Activated T-helper 1 cell treated with Interleukin-2 at 50 U/mL for 16 hours (primary cell): ENCODE data around the gene EML1.

Experiments used
- DNase-seq: peaks from one replicate; pipeline ENCODE4 v3.0.0-alpha.2; 2020; ENCODE audit warnings: low read depth

EML1 gene

DNA sequence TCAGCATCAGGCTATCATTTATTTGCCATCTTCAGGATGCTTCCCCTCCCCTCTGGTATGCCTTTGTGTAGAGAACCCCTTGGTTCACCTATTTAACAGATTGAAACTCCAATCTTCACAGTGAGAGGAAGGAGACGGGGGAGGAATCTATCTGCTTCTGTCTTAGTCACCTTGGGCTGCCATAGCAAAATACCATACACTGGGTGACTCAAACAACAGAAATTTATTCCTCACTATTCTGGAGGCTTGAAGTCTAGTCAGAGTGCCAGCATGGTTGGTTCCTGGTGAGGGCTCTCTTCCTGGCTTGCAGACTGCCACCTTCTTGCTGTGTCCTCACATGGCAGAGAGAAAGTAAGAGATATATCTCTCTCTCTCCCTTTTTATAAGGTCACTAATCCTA is 13.5 kb upstream of the EML1 start:
- no peak for DNase-seq

DNA sequence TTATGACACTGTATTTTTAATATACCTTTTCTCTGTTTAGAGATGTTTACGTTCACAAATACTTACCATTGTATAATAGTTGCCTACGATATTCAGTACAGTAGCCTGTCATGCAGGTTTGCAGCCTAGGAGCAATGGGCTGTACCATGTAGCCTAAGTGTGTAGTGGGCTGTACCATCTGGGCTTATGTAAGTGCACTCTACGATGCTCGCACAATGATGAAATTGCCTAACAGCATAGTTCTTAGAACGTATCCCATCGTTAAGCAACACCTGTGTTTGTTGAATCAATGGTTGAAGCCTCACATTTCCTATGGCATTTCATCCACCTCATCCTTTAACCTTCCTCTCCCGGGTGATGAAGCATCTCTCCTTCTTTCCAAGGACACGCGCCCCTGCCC is 12.5 kb upstream of the EML1 start:
- DNase-seq: no peak

DNA sequence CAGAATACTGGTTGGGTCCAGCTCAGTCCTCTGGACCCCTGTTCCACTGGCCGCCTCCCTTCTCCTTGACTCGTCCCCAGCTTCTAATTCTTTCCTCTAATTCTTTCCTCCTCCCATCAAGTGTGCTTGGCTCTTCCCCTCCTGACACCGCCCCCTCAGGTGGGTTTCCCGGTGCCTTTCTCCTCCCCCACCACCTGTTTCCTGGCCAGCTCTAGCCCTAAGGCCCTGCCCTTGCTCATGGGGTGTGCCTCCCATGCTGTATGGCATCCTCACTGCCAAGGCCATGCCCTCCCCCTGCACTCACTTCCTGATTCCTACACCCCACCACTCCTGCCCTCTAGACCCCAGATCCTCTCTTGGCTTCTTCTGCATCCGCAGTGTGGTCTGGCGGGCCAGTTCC is 12.1 kb upstream of the EML1 start:
- no peak for DNase-seq

DNA sequence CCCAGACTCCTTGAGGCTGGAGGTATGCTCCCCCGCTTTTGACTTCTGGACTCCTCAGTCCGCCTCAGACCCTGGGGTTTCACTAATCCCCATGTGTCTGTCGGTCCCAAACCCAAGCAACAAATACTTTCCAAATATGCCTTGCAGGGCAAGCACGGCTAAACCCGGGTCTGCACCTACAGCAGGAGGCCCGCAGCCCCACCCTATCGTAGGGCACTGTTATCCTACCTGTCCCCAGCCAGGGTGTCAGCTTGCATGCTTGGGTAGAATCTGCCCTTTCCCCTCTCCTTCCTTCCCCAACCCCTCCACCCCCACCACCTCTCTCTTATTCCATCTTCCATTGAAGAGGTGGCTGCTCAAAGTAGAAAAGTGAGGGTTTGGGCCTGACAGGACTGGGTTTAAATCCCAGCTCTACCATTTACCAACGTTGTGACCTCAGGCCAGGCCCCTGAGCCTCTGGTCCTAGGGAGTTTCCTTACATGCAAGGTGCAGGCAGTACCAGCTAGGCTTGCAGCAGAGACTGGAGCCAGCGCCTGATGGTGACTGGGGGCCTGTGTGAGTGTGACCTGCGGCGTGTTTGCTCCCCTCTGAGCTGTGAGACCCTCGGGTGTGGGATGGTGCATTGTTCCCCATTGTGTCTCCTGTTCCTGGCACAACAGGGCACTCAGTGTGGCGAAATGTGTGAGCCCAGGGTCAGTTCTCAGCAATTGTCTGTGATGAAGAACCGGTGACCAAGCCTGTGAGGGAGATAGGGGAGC is 11.2 kb upstream of the EML1 start:
- DNase-seq: no peak

DNA sequence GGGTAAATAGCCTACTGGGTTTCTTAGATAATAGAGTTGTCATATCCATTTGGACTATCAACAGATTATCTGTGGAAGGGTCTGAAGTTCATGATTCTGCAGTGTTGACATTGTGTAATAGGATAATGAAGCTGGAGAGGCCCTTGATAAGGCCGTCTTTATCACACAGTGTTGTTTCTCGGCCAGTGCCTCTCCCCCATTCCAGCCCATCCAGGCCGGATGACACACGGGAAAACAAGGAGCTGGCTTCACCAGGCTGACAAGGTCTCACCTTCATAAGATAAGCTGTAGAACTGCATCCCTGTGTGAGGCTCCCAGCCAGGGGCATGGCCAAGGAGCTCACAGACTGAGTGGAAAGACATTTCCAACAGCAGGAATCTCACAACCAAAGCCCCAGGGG is 8.7 kb upstream of the EML1 start:
- no peak for DNase-seq

DNA sequence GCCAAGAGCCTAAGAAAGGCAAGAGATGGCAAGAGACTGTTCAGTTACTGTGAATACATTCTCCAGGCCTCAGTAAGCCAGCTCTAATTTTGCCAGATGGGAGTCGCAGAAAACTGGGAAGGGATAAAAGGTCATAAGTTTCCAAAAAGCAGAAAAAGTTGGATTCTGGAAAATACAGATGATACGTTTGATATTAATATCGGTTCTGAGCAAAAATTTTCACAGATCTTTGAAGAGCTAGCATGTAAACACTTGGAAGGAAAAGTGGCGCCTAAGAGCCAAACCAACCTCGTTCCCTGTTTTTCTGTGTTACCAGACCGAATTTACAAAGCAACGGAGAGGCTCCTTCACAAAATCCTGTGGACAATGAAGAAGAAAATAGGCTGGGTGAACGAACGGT is 7.8 kb upstream of the EML1 start:
- no peak for DNase-seq

DNA sequence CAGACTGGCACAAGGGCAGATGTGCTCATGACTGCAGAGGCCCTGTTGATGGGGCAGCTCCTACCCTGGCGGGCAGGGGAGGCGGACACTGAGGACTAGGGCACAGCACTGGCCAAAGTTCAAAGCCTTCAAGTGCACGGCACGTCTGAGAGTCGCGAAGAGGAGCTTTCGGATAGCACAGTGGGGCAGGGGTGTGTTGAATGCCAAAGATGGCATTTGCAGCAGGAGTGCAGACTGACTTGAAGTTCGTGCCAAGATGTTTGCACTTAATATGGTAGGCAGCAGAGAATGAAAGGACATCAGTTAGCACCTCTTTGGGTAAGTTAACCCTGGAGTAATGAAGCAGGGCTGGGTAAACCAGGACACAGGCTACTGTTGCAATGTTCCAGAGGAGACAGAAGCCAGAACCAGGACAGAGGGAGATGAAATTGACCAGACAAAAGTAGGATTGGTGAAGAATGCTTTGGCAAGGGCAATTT is 6.7 kb upstream of the EML1 start:
- DNase-seq: no peak

DNA sequence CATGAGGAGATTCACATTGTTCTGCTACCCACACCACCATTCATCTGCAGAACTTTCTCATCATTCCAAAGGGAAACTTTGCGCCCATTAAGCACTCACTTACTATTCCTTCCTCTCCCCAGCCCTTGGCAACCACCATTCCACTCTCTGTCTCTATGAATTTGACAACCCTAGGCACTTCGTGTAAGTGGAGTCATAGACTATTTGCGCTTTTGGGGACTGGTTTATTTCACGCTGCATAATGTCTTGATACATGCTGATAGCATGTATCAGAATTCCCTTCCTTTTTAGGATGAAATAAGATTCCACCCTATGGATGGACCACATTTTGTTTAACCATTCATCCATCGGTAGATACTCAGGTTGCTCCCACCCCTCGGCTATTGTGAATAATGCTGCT is 4.5 kb upstream of the EML1 start:
- no peak for DNase-seq

DNA sequence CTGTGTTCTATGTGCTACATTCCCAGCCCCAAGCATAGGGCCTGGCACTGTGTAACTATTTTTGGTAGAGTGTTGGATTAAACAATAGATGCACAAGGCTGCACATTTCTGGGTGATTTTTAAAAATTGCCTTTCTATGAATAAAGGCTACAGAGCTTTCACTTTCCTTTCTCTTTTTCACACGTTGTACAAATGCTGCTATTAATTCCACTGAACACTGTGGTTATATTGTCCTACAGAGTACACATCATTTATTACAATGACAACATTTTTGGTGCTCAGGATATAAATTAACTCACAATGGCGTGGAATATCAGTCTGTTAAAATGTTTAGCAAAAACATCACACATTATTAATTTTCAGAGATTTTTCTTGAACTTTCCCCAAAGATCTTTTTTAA is 3.6 kb upstream of the EML1 start:
- no peak for DNase-seq

DNA sequence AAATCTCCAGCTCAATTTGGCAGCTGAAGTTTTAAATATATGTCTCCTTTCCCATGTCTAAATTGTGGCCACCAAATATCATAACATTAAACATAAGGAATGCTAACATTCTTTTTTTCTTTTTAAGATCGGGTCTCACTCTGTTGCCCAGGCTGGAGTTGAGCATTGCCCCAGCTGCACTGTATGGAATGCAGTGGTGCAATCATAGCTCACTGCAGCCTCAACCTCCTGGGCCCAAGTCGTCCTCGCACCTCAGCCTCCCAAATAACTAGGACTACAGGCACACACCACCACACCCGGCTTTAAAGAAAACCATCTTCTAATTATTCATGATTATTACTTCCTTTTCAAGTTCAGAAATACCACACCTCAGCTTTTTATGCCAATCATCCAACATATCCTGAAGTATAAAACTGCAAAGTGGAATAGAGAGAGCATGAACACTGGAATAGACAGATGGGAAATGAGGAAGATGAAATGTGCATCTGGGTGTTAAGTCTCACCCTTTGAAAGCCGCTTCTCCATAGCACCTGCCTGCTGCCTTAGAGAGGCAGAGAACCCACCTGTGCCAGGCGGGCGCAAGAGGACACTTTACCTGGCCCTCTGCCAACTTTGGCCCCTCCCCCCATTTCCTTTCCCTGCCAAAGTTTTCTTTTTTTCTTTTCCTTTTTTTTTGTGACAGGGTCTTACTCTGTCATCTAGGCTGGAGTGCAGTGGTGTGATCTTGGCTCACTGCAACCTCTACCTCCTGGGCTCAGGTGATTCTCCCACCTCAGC is 2.8 kb upstream of the EML1 start:
- no peak for DNase-seq

DNA sequence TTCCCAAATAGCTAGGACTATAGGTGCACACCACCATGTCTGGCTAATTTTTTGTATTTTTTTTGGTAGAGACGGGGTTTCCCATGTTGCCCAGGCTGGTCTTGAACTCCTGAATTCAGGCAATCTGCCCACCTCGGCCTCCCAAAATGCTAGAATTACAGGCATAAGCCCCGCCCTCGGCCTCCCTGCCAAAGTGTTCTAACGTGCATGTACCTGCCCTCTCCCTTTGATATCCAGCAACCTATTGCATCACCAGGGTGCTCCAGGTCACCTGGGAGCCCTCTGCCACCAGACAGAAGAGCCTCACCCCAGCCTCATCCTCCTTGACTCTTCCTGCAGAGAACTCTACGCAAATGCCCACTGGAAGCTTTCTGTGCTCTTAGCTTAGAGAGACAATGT is 2.2 kb upstream of the EML1 start:
- no peak for DNase-seq

DNA sequence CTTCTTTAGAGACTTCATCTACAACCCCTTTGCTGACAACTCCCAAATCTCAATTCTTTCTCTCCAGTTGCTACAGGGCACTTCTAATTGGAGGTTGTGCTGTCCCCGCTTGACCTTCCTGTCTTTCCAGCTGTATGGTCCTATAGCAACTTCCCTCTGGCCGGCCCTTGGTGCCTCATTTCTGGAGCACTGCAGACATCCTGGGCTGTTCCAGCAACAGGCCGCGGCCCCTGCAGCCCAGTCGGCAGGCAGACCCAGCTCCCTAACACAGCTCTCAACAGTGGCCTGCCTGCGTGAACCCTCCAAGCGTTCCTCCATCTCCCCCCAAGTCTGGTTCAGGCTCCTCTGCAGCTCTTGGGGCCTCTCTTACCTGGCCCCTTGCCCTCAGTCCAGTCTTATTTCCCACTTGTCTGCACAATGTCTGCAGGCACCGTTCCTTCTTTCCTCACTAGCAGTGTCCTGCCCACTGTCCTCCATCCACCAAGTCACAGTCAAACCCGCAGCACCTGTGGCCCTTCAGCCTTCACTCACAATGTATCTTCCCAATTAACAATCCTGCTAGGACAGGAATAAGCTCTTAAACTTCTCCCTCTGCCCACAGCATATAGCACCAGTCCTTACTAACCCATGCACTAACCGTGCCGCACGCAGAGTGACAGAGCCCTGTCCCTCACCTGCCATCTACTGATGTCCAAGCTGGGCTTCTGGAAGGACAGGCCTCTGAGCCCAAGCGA is 1.6 kb upstream of the EML1 start:
- no peak for DNase-seq

DNA sequence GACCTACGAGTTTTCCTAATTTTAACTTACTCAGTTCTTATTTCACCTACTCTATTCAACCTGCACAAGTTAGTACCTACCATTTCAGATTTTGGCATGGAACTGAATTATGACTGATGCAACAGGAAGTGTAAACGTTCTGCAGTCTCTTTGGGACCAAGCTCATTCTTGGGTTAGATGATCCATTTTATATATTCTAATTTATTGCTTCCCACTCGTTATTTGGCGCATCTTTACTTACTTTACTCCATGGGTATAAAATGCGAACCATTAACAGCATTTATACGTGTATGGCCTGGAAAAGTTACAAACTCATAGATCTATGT is 1.0 kb upstream of the EML1 start:
- DNase-seq: no peak

DNA sequence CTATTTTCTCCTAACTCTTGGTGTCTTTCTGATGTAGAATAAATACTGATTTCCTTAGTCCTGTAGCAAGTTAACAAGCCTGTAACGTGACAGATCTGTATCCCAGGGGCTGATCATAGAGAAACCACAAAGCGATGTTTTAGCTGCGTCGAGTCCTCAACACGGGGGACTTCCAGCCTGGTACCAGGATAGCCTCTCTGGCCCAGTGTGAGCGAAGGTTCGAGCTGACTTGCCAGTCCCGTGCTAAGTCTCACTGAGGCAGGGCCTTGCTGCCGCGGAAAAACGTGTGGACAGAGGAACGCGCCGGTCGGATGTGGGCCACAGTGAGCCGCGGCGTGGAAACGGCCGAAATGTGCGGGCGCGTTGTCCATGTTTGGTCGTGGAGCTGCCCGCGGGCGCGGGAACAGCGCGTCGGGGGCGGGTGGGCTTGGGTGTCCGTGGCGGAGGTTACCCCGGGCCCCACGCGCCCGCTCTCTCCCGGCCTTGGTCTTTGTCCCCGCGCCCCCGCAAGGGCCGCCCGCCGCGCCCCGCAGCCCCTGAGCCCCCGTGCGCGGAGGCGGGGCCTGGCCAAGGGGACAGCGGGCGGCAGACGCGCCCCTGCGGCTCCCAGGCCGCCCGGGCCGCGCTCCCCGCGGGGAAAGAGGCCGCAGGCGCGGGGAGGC is 531 bp upstream of the EML1 start:
- no peak for DNase-seq

DNA sequence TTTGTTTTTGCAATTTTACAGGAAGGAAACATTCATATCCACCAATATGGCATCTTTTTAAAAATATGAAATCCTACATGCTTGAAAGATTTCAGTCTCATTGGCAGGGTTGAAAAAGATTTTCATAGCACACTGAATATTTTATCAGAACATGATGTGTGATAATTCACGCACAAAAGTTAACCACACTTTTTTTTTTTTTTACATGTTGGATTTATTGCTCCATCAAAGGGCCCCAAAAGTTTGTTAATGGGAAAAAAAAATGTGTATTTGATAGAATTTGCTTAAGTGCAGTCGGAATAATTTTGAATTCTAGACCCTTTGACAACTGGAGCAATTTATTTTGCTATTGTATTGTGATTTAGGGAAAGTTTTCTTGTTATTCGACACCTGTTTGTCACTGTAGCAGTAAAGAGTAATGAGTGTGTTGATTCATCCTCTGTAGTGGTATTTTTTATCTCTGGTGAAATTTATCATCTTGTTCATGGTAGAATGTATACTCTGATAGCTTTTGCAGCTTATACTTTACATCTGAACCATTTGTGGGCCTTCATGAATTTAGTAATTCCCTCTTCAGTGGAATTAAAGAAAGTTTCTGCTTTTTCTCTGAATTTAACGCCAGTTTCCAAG is 1.1 kb downstream of the EML1 start:
- no peak for DNase-seq

DNA sequence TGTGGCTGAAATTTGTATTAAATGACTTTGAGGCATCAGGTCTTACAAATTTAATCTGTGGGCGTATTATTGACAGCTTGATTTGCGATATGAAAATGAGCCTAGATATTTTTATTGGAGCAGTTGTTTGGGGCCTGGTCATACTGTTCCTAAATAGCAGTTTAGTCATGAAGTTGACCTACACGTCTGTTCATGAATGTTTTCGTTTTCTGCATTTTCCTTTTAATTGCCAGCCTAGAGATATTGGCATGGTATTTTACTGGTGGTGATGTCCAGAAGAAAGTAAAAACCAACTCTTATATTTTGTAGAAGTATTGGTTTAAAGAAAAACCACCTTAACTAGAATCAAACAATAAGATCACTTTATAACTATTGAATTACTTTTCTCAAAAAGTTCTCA is 1.8 kb downstream of the EML1 start:
- DNase-seq: no peak

DNA sequence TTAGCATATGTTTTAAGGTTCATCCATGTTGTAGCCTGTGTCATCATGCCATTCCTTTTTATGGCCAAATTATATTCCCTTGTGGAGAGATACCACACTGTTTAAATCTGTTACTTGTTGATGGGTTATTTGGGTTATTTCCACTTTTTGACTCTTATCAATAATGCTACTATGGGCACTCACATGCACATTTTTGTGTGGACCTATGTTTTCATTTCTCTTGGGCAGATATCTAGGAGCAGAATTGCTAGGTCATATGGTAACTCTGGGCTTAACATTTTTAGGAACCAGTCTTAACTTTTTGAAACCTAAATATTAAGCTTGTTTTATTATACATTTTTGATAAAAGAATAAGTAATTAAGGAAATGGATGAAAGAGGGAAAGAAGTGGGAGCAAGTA is 4.0 kb downstream of the EML1 start:
- no peak for DNase-seq

DNA sequence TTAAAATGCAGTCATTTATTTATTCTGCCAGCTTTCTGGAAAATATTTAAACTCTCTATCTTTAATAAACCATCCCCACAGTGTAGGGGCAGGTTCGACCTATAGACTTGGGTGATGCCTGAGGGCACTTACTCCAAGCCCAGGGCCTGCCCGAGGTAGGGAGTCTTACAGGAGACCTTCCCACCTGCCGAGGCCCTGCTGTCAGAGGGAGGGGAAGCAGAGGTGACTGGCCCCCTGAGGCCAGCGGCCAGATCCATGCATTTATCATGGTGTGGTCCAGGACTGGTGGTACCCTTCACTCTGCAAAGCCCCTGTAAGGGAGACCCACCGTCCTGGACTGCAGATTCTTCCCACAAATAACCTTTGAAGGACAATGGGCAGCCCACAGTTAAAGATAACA is 7.6 kb downstream of the EML1 start:
- DNase-seq: no peak

DNA sequence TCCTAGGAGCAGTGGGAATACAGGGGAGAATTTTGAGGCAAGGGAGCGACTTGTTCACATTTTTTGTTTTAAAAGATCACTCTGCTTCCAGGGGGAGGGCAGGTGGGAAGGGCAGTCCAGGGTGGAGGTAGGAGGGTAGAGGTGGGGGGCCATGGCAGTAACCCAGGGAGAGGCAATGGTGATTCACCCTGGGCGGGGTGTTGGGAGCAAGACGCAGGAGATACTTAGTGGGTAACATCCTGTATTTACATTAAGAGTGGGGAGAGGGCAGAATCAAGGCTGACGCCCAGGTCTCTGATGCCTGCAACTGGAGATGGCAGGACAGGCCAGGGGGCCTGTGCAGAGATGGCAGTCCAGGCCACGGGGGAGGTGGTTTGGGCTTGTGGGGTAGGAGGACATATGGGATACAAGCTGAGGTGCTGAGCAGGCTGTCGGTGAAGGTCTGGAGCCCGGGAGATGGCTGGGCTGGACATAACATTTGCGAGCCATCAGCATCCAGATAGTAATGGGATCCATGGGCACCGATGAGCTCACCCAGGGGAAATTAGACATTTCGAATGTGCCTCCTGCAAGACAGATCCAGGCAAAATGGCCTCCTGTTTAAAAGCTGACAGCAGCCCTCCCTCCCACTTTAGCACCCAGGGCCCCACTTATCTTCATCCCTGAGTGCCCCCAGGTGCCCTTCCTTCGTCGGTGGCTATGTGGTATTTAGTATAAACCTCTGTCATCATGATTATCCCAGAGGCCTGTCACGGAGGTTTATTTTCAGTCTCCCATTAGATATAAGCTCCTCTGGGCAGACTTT is 9.3 kb downstream of the EML1 start:
- no peak for DNase-seq

DNA sequence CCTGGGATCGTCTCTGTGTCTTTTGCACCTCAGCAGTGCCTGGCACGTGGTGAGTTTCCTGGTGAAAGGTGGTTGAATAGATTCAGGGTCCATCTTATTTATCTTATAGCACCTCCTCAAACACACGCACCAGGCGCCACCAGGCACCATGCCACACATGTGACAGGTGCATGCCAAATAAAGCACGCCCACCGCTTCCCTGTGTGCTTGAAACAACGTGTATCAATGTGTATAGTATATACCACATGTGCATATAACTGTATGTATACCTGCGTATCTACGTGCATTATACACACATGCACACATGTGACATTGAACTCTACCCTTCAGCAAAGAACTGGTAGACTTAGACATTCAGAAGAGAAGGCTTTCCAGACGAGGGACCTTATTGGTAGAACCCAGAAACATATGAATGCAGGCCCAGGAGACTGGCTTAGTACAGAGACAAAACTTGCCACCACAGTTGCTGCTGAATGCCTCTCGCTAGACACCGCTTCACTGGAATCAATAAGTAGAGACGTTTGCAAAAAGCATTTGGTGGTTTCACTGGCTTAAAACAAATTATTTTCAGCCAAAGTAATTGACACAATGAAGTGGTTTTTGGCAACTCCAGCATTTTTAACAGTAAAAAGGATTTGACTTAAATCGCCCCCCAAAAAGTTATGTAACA is 10.0 kb downstream of the EML1 start:
- DNase-seq: no peak

DNA sequence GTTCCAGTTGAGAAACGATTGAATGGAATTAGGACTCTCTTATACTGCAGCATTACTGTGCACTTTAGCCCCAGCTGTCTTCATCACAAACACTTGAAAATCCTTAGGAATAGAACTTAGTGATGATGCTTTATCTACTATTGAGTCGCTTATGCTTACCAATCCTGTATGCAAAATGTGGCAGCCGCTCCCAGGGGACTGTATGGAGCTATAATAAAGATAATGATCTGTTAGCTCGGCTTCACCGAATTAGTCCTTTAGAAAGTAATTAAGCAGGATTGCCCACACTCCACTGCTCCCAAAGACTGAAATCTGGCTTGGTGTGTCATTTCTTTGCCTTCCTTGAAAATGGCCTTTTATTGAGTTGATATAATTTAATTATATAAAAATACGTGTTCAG is 10.6 kb downstream of the EML1 start:
- DNase-seq: no peak
